B cell (primary cell): ENCODE results near the gene SLAMF9. TPM values are rescaled to one million over a fixed set of nuclear protein-coding genes. Genes with fewer than 3 reads are reported as not detected.

ENCODE experiments used
- ATAC-seq: fragments of 200-7000 bp; cut with Tn5 transposase; one replicate; pipeline ENCODE4 v1.10.0; 2021; ENCODE audit warnings: low read depth, mild to moderate bottlenecking, moderate number of reproducible peaks, moderate library complexity
- CTCF ChIA-PET: fragments of 350-600 bp; sonication (Branson Sonifier 250); formaldehyde crosslinking; loops from one replicate; lab custom pipeline; 2021; ENCODE audit warnings: antibody characterized with exemption, inconsistent platforms; lab: Charles Lee
- POLR2A ChIA-PET: fragments of 350-600 bp; sonication (Branson Sonifier 250); formaldehyde crosslinking; loops from one replicate; lab custom pipeline; 2021; ENCODE audit warnings: antibody characterized with exemption; lab: Charles Lee
- DNase-seq: peaks from one replicate; pipeline ENCODE4 v3.0.0; 2013
- H2AFZ ChIP-seq: 2 replicates; pipeline ENCODE4 v1.6.1; 2012; ENCODE audit warnings: mild to moderate bottlenecking, low read depth, low read length; ENCODE audit not compliant: insufficient read depth, poor library complexity, severe bottlenecking
- H3K27ac ChIP-seq, 2 donors: 1 replicate in 1 of 2; 2 replicates in 1 of 2; pipeline ENCODE4 v1.5.1; 2012 to 2013; ENCODE audit warnings: low read length in 2 of 2, mild to moderate bottlenecking in 2 of 2, moderate library complexity in 1 of 2
- H3K27me3 ChIP-seq, 4 experiments: fragments of 200-600 bp in 1 of 4; sonication (generic) in 1 of 4; replicated peaks in 1 of 4; 1 replicate in 2 of 4; 2 replicates in 2 of 4; pipeline versions ENCODE4 v1.6.1 to v1.7.0; 2013 to 2016; ENCODE audit warnings: low read length in 3 of 4, mild to moderate bottlenecking in 2 of 4, mixed read lengths in 1 of 4, moderate library complexity in 1 of 4; ENCODE audit not compliant: insufficient read depth in 4 of 4, control insufficient read depth in 3 of 4; ENCODE audit errors: control extremely low read depth in 1 of 4
- H3K36me3 ChIP-seq, 2 experiments: replicated peaks in 1 of 2; 1 replicate in 1 of 2; 2 replicates in 1 of 2; pipeline versions ENCODE4 v1.6.1 to v1.7.1; 2013; ENCODE audit warnings: low read length in 1 of 2; ENCODE audit not compliant: insufficient read depth in 2 of 2, control insufficient read depth in 1 of 2; ENCODE audit errors: control extremely low read depth in 1 of 2, extremely low read depth in 1 of 2
- H3K4me1 ChIP-seq, 2 donors: fragments of 200-600 bp in 1 of 2; sonication (generic) in 1 of 2; 1 replicate in 1 of 2; 2 replicates in 1 of 2; pipeline versions ENCODE4 v1.5.1 to v1.6.1; 2013 to 2017; ENCODE audit warnings: low read length in 2 of 2; ENCODE audit not compliant: control insufficient read depth in 2 of 2, insufficient read depth in 2 of 2
- H3K4me2 ChIP-seq: replicated peaks from 2 replicates; pipeline ENCODE3; 2012; ENCODE audit warnings: mild to moderate bottlenecking, low read depth, low read length; ENCODE audit not compliant: poor library complexity, severe bottlenecking
- H3K4me3 ChIP-seq, 5 experiments: fragments of 200-600 bp in 1 of 5; sonication (generic) in 1 of 5; 1 replicate in 3 of 5; 2 replicates in 2 of 5; pipeline versions ENCODE4 v1.5.1 to v1.7.0; 2011 to 2016; ENCODE audit warnings: low read length in 4 of 5, mild to moderate bottlenecking in 4 of 5, low read depth in 2 of 5, control low read depth in 1 of 5, moderate library complexity in 1 of 5; ENCODE audit not compliant: insufficient read depth in 1 of 5; ENCODE audit errors: control extremely low read depth in 1 of 5, extremely low read depth in 1 of 5
- H3K79me2 ChIP-seq: fragments of 200-600 bp; sonication (generic); one replicate; pipeline ENCODE4 v1.6.0; 2016; ENCODE audit warnings: low read length; ENCODE audit not compliant: control insufficient read depth, insufficient read depth
- H3K9ac ChIP-seq: fragments of 200-600 bp; sonication (generic); 2 replicates; pipeline ENCODE4 v1.6.1; 2017; ENCODE audit warnings: mild to moderate bottlenecking, low read length, moderate library complexity
- H3K9me3 ChIP-seq, 3 donors: one replicate each; pipeline versions ENCODE4 v1.6.1 to v1.7.1; 2013; ENCODE audit warnings: low read length in 2 of 3; ENCODE audit not compliant: control insufficient read depth in 2 of 3, insufficient read depth in 1 of 3; ENCODE audit errors: control extremely low read depth in 1 of 3
- H4K20me1 ChIP-seq: 2 replicates; pipeline ENCODE4 v1.6.0; 2012; ENCODE audit warnings: mild to moderate bottlenecking, low read length; ENCODE audit not compliant: insufficient read depth, control insufficient read depth, poor library complexity, severe bottlenecking
- H3K27ac Mint-ChIP-seq: one replicate; pipeline ENCODE4 v1.8.0; 2021; ENCODE audit warnings: mixed read lengths
- H3K27me3 Mint-ChIP-seq: one replicate; pipeline ENCODE4 v1.8.0; 2021; ENCODE audit warnings: mixed read lengths
- H3K4me1 Mint-ChIP-seq: one replicate; pipeline ENCODE4 v1.8.0; 2021; ENCODE audit warnings: mixed read lengths
- H3K4me3 Mint-ChIP-seq: one replicate; pipeline ENCODE4 v1.8.0; 2021; ENCODE audit warnings: mixed read lengths
- H3K9me3 Mint-ChIP-seq: one replicate; pipeline ENCODE4 v1.8.0; 2022; ENCODE audit warnings: mixed read lengths; ENCODE audit not compliant: insufficient read depth
- EZH2 ChIP-seq: IDR thresholded peaks from 2 replicates; pipeline ENCODE4 v1.6.1; 2012; ENCODE audit warnings: borderline replicate concordance, low read depth, mild to moderate bottlenecking, moderate library complexity, low read length; ENCODE audit not compliant: insufficient read depth, poor library complexity, severe bottlenecking
- whole genome bisulfite sequencing: methylation state at CpG from one replicate; pipeline ENCODE4 v1.1.5; 2013; ENCODE audit warnings: missing lambda C conversion rate; ENCODE audit not compliant: insufficient coverage; 5-methylcytosine and 5-hydroxymethylcytosine counted together
- intact Hi-C: fragments of 100-400 bp; cut with micrococcal nuclease; formaldehyde crosslinking; loops from one replicate; pipeline ENCODE4 v1.10.0; 2022
- polyA plus RNA-seq: library from polyadenylated mRNA; depleted of rRNA; stranded (reverse); fragments of >200 nt; gene quantifications from 2 replicates; pipeline ENCODE4 v1.2.3, GENCODE V29; 2012
- total RNA-seq, 2 donors: library from RNA; stranded (reverse); fragments of 120-200 nt in 1 of 2; gene quantifications; 1 replicate in 1 of 2; 2 replicates in 1 of 2; pipeline versions ENCODE4 v1.2.3 to v1.2.4, GENCODE V29; 2013 to 2022
- TF ChIP-seq, protein P1 (sequence below): fragments of 200-600 bp; IDR thresholded peaks from one replicate; pipeline ENCODE4 v1.8.0; 2022; ENCODE audit warnings: antibody characterized with exemption, mild to moderate bottlenecking

Gene SLAMF9
- total and polyA plus RNA-seq, 2 donors (not counting 1 experiment from before 2014, with no cell fraction given), result not detected

DNA sequence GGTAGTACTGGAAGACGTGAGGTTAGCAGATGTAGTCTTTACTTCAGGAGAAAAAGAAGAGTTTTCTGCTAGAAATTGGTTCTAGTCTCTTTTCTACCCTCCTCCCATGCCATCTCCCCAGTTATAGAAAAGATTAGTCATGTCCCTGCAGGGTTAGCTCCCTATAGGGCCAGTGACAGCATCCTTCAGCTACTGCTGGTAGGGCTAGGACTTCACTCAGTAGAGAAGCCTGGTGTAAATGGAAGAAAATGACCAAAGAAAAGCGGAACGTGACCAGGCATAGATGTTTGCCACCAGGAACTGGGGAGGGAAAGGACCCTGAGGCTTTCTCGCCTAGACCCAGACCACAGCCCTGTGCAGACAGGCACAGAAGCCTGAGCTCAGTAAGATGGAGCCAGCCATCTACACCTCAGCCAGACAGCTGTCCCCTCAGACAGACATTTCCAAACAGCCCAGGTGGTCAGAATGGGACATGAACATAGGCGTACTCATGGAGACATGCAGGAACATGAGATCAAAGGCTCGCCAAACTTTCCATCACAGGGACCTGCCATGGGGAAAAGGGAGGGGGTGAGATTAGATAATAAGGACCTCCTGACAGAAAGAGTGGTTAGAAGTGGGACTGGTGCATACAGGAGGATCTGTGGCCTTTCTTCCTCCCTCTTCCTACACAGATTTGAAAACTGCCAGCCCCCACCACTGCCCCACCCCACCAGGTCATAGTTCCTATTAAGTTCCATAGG is 23.5 kb upstream of the SLAMF9 start:
- H3K36me3 ChIP-seq, result no peaks in the 10 kb centered on the region
- peaks cover 0 to 32% (median 6%) of the 10 kb centered on the region in 4 experiments for H3K27me3 ChIP-seq
- ChIA-PET CTCF (no interaction called here), POLR2A (no interaction called here)
- TF ChIP-seq EZH2, result no peak
- TF ChIP-seq, protein P1, sequence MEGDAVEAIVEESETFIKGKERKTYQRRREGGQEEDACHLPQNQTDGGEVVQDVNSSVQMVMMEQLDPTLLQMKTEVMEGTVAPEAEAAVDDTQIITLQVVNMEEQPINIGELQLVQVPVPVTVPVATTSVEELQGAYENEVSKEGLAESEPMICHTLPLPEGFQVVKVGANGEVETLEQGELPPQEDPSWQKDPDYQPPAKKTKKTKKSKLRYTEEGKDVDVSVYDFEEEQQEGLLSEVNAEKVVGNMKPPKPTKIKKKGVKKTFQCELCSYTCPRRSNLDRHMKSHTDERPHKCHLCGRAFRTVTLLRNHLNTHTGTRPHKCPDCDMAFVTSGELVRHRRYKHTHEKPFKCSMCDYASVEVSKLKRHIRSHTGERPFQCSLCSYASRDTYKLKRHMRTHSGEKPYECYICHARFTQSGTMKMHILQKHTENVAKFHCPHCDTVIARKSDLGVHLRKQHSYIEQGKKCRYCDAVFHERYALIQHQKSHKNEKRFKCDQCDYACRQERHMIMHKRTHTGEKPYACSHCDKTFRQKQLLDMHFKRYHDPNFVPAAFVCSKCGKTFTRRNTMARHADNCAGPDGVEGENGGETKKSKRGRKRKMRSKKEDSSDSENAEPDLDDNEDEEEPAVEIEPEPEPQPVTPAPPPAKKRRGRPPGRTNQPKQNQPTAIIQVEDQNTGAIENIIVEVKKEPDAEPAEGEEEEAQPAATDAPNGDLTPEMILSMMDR, result no peak
- H3K9me3 Mint-ChIP-seq, result no peaks in the 10 kb centered on the region
- H2AFZ ChIP-seq, result no peak overlapping the region
- peaks cover 34% of the 10 kb centered on the region for H3K27me3 Mint-ChIP-seq
- DNase-seq (no peak), ATAC-seq (no peak)
- H4K20me1 ChIP-seq, result no peaks in the 10 kb centered on the region
- intact Hi-C loops, result no loop called here
- H3K4me3 ChIP-seq, result no peak overlapping the region
- H3K27ac Mint-ChIP-seq, result no peak overlapping the region
- no peaks in the 10 kb centered on the region for H3K4me1 ChIP-seq
- no peak overlapping the region for H3K4me3 Mint-ChIP-seq
- no peaks in the 10 kb centered on the region for H3K79me2 ChIP-seq
- WGBS, result 91% methylated on average over 2 of the region's 6 CpGs
- H3K9me3 ChIP-seq, result peaks cover 0 to 3% (median 0%) of the 10 kb centered on the region in 3 donors
- H3K4me2 ChIP-seq, result no peak overlapping the region
- no peaks in the 10 kb centered on the region for H3K4me1 Mint-ChIP-seq
- no peak overlapping the region for H3K9ac ChIP-seq
- no peak overlapping the region for H3K27ac ChIP-seq

DNA sequence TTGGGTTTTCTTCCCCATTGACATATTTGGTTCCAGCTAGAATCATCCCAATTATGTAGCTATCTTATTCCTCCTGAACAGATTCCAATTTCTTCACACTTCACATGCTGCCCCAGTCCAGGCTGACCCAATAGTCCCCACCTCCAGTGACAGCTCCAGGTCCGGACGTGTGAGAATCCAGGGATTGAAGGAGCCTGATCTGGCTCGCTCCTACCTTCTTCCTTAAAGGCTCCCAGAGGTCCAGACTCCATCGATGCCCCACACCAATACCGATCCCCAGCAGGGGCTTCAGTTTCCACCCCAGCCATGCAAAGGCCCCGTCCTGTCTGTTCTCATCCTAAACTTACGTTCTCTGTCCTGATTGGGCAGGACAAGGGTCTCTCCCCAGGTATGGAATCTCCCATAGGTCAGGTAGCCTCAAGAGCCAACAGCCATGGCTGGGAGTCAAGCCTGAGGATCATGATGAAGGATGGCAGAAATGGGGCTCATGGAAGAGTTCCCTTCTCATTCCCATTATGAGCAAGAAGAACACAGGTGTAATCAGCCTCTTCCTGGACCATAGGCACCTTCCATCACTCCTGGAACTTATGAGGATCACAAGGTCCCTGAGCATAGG is 20.4 kb upstream of the SLAMF9 start:
- Histone ChIP-seq H3K79me2 (no peaks in the 10 kb centered on the region), H2AFZ (no peak overlapping the region), H3K27me3 (peaks cover 0 to 23% (median 4%) of the 10 kb centered on the region in 4 experiments), H4K20me1 (no peaks in the 10 kb centered on the region), H3K36me3 (no peaks in the 10 kb centered on the region), H3K9me3 (no peaks in the 10 kb centered on the region), H3K4me2 (no peak overlapping the region), H3K4me3 (no peak overlapping the region), H3K9ac (no peak overlapping the region), H3K27ac (no peak overlapping the region), H3K4me1 (no peaks in the 10 kb centered on the region)
- no peak for ATAC-seq
- ChIA-PET CTCF (no interaction called here), POLR2A (no interaction called here)
- H3K4me1 Mint-ChIP-seq, result no peaks in the 10 kb centered on the region
- 94% methylated on average over 7 of the region's 7 CpGs for WGBS
- intact Hi-C loops, result no loop called here
- H3K27me3 Mint-ChIP-seq, result peaks cover 23% of the 10 kb centered on the region
- no peak overlapping the region for H3K4me3 Mint-ChIP-seq
- no peak for DNase-seq
- no peak overlapping the region for H3K27ac Mint-ChIP-seq
- TF ChIP-seq, protein P1, result no peak
- TF ChIP-seq EZH2, result no peak
- H3K9me3 Mint-ChIP-seq, result no peaks in the 10 kb centered on the region
